A549 (cell line): Measurements from ENCODE around the gene LCAT. TPM values are rescaled to one million over a fixed set of nuclear protein-coding genes. Genes with fewer than 3 reads are reported as not detected.

Experiments
- ATAC-seq, 2 experiments: fragments of 200-7000 bp in 1 of 2; fragments of >200 bp in 1 of 2; cut with Nextera tagmentation in 1 of 2; cut with Tn5 transposase in 1 of 2; 3 replicates each; pipeline versions ENCODE4 v1.8.0 to v1.9.1; 2018 to 2020; ENCODE audit warnings: mild to moderate bottlenecking in 1 of 2, moderate library complexity in 1 of 2
- CTCF ChIA-PET: fragments of 300-600 bp; sonication (Branson Sonifier 250); formaldehyde crosslinking; extraction: SDS; loops from one replicate; lab custom pipeline; 2021; ENCODE audit warnings: antibody characterized with exemption, inconsistent platforms; lab: Yijun Ruan, JAX
- POLR2A ChIA-PET: fragments of 350-600 bp; formaldehyde crosslinking; extraction: SDS; loops from one replicate; lab custom pipeline; 2021; ENCODE audit warnings: antibody characterized with exemption, inconsistent platforms; lab: Yijun Ruan, JAX
- DNase-seq, 2 experiments: peaks; one replicate each; pipeline versions ENCODE4 v3.0.0 to v3.0.0-alpha.2; 2011 to 2016; ENCODE audit warnings: low read depth in 1 of 2, low spot score in 1 of 2
- FAIRE-seq: peaks from 2 replicates; lab custom pipeline; 2011; peaks lifted over from hg19 to GRCh38; lab: Jason Lieb, UNC
- H3K27ac ChIP-seq, 2 experiments: fragments of >200 bp; sonication (Bioruptor Twin); formaldehyde crosslinking; 3 replicates each; pipeline ENCODE4 v1.5.1; 2016 to 2017
- H3K4me1 ChIP-seq: fragments of >200 bp; sonication (Bioruptor Twin); formaldehyde crosslinking; 3 replicates; pipeline ENCODE4 v1.6.1; 2016
- H3K4me2 ChIP-seq: fragments of >200 bp; sonication (Bioruptor Twin); formaldehyde crosslinking; 3 replicates; pipeline ENCODE4 v1.6.1; 2016
- H3K4me3 ChIP-seq: fragments of >200 bp; sonication (Bioruptor Twin); formaldehyde crosslinking; 3 replicates; pipeline ENCODE4 v1.5.1; 2016
- H3K9me3 ChIP-seq: fragments of >200 bp; sonication (Bioruptor Twin); formaldehyde crosslinking; 3 replicates; pipeline ENCODE4 v1.6.1; 2016
- CBX2 ChIP-seq: fragments of 200-600 bp; sonication (generic); IDR thresholded peaks from 2 replicates; pipeline ENCODE4 v1.6.1; 2016; ENCODE audit warnings: low read depth, mild to moderate bottlenecking, borderline replicate concordance
- ESRRA ChIP-seq: fragments of 150-350 bp; IDR thresholded peaks from 2 replicates; pipeline ENCODE4 v1.6.1; 2014; ENCODE audit warnings: mild to moderate bottlenecking, low read length, borderline replicate concordance
- FOSB ChIP-seq: fragments of 250-450 bp; sonication (Bioruptor Pico); IDR thresholded peaks from 2 replicates; pipeline ENCODE4 v1.5.0; 2020; ENCODE audit warnings: mild to moderate bottlenecking, moderate library complexity
- FOXS1 ChIP-seq: fragments of 250-450 bp; sonication (Bioruptor Pico); IDR thresholded peaks from 2 replicates; pipeline ENCODE4 v1.5.0; 2020; ENCODE audit warnings: mild to moderate bottlenecking, moderate library complexity
- HOXB13 ChIP-seq: fragments of 250-450 bp; sonication (Bioruptor Pico); IDR thresholded peaks from 2 replicates; pipeline ENCODE4 v1.5.0; 2020; ENCODE audit warnings: low read depth, mild to moderate bottlenecking, moderate library complexity
- JUN ChIP-seq, 2 experiments: fragments of >200 bp; sonication (Bioruptor Twin); formaldehyde crosslinking; IDR thresholded peaks; 2 replicates in 1 of 2; 3 replicates in 1 of 2; pipeline ENCODE4 v1.6.1; 2016 to 2017
- MAFK ChIP-seq: fragments of 450-650 bp; IDR thresholded peaks from 2 replicates; pipeline ENCODE4 v1.6.1; 2014; ENCODE audit not compliant: partially characterized antibody
- MYC ChIP-seq: IDR thresholded peaks from 2 replicates; pipeline ENCODE4 v1.6.1; 2012; ENCODE audit warnings: mild to moderate bottlenecking, inconsistent platforms, low read length, improper control_type of control experiment, borderline replicate concordance
- RCOR1 ChIP-seq: fragments of 150-350 bp; IDR thresholded peaks from 2 replicates; pipeline ENCODE4 v1.6.1; 2014; ENCODE audit warnings: antibody characterized with exemption, low read length, low read depth
- WGBS: methylation state at CpG from one replicate; pipeline ENCODE4 v1.1.6; 2017; ENCODE audit errors: missing lambda C conversion rate; 5-methylcytosine and 5-hydroxymethylcytosine counted together
- polyA plus RNA-seq, 4 experiments: library from polyadenylated mRNA; depleted of rRNA in 3 of 4; stranded (reverse); fragments of >200 nt; fragmentation: RNase III in 1 of 4; extraction: RNeasy Plus Mini Kit Qiagen cat#74134 plus additional on column Dnase treatment in 1 of 4; gene quantifications; 2 replicates in 3 of 4; 3 replicates in 1 of 4; pipeline ENCODE4 v1.2.3, GENCODE V29; 2011 to 2017
- TF ChIP-seq, protein P1 (sequence below): fragments of 150-350 bp; IDR thresholded peaks from 2 replicates; pipeline ENCODE4 v1.6.1; 2014; ENCODE audit warnings: low read depth, mild to moderate bottlenecking, low read length
- TF ChIP-seq, protein P2 (sequence below): IDR thresholded peaks from 2 replicates; pipeline ENCODE4 v1.6.1; 2012
- TF ChIP-seq, protein P3 (sequence below): IDR thresholded peaks from 2 replicates; pipeline ENCODE4 v1.6.1; 2012; ENCODE audit warnings: low read depth, borderline replicate concordance
- TF ChIP-seq, protein P4 (sequence below): fragments of 250-450 bp; sonication (Bioruptor Pico); IDR thresholded peaks from 2 replicates; pipeline ENCODE4 v1.5.0; 2020; ENCODE audit warnings: low read depth, mild to moderate bottlenecking, moderate library complexity

LCAT gene
- polyA plus RNA-seq, 2 of the 4 experiments (the other 2 are of a cell fraction) = 1.7 to 8.4 TPM

DNA sequence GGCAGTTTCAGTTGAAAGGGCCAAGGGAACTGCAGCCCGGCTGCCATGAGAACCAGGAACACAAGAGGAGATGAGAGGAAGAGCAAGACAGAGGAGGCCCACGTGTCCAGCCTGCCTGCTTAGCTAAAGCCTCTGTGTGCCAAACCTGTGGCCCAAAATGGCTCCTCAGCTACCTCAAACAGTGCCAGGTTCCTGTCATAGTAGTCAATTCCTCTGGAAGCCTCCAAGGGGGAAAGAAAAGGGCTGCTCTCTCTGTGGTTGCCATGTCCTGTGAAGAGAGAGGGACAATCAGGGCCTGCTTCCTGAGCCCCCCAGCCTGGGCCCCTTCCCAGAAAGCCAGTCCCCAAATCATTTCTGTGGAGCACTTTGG is 19.4 kb upstream of the LCAT start:
- no peak for DNase-seq
- no peak for FAIRE-seq
- ChIA-PET CTCF (interaction anchor here (0.5 to 1.9 kb wide), 6 partner anchors 10 to 147 kb away, joined by 3 to 9 read pairs (median 3); no protein-coding TSS in a partner anchor), POLR2A (interaction anchor here (0.9 kb wide), 1 partner anchor 28 kb away, joined by 3 read pairs; no protein-coding TSS in a partner anchor)
- TF ChIP-seq CBX2 (no peak), RCOR1 (no peak), ESRRA (no peak)
- TF ChIP-seq, protein P1, sequence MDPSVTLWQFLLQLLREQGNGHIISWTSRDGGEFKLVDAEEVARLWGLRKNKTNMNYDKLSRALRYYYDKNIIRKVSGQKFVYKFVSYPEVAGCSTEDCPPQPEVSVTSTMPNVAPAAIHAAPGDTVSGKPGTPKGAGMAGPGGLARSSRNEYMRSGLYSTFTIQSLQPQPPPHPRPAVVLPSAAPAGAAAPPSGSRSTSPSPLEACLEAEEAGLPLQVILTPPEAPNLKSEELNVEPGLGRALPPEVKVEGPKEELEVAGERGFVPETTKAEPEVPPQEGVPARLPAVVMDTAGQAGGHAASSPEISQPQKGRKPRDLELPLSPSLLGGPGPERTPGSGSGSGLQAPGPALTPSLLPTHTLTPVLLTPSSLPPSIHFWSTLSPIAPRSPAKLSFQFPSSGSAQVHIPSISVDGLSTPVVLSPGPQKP = no peak
- no peak overlapping the region for H3K27ac ChIP-seq
- ATAC-seq = no peak
- WGBS = 98% methylated on average over 2 of the region's 2 CpGs
- H3K4me1 ChIP-seq = peaks cover 20% of the 10 kb centered on the region
- H3K9me3 ChIP-seq = no peaks in the 10 kb centered on the region
- no peak overlapping the region for H3K4me3 ChIP-seq
- no peak overlapping the region for H3K4me2 ChIP-seq

DNA sequence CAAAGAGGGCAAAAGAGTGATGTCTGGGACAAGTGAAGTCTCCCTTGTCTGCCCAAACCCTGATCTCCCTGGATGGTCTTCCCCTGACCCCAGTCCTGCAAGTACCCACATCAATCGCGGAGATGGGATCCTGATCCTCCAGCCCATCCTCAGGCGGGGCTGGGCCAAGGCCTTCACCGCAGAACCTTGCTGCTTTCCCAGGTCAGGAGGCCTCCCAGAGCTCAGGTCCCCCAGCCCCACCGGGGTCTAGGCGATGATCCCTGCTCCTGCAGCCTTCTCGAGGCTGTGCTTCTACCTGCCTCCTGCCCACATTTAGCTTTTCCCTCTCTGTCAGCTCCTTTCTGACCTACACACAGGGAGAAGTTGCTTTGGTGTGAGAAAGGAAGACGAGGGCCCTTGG is 18.2 kb upstream of the LCAT start:
- Histone ChIP-seq H3K9me3 (no peaks in the 10 kb centered on the region), H3K4me2 (no peak overlapping the region), H3K4me1 (peaks cover 16% of the 10 kb centered on the region), H3K4me3 (no peak overlapping the region), H3K27ac (no peak overlapping the region)
- FAIRE-seq = no peak
- ChIA-PET POLR2A (no interaction called here), CTCF (interaction anchor here (0.9 to 1.9 kb wide), 5 partner anchors 10 to 146 kb away, joined by 3 to 9 read pairs (median 3); no protein-coding TSS in a partner anchor)
- no peak for DNase-seq
- ATAC-seq = no peak
- no peak for TF ChIP-seq MAFK
- TF ChIP-seq, protein P2, sequence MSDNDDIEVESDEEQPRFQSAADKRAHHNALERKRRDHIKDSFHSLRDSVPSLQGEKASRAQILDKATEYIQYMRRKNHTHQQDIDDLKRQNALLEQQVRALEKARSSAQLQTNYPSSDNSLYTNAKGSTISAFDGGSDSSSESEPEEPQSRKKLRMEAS = no peak
- TF ChIP-seq JUN (IDR thresholded peaks at IDR 0.05) = no peak
- TF ChIP-seq FOSB (CRISPR knock-in tag) = no peak
- 92% methylated on average over 8 of the region's 8 CpGs for WGBS

DNA sequence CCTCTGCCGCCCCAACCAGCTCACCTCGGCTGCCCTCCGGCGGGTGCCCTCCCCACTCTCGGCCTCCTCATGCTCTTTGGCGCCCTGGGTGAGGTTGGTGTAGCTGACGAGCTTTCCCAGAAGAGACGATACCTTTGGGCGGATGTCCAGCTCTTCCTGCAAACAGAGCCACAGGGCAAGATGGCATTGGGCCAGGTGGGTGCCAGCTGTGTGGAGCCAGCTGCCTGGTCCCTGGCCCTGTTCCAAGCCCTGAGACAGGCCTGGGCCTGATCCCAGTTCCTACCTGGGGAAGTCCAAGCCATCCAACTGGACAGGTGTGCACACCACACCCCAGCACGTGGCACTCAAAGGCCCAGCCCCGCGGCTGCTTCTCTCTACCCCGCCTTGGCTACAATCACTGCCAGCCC is 17.6 kb upstream of the LCAT start:
- Histone ChIP-seq H3K4me3 (no peak overlapping the region), H3K27ac (no peak overlapping the region), H3K4me1 (peaks cover 10% of the 10 kb centered on the region), H3K9me3 (no peaks in the 10 kb centered on the region), H3K4me2 (no peak overlapping the region)
- ChIA-PET CTCF (interaction anchor here (1.6 to 1.9 kb wide), 2 partner anchors 9 to 145 kb away, joined by 4 to 6 read pairs; no protein-coding TSS in a partner anchor), POLR2A (no interaction called here)
- DNase-seq (no peak), FAIRE-seq (no peak), ATAC-seq (no peak)
- 89% methylated on average over 13 of the region's 13 CpGs for WGBS
- no peak for TF ChIP-seq MYC

DNA sequence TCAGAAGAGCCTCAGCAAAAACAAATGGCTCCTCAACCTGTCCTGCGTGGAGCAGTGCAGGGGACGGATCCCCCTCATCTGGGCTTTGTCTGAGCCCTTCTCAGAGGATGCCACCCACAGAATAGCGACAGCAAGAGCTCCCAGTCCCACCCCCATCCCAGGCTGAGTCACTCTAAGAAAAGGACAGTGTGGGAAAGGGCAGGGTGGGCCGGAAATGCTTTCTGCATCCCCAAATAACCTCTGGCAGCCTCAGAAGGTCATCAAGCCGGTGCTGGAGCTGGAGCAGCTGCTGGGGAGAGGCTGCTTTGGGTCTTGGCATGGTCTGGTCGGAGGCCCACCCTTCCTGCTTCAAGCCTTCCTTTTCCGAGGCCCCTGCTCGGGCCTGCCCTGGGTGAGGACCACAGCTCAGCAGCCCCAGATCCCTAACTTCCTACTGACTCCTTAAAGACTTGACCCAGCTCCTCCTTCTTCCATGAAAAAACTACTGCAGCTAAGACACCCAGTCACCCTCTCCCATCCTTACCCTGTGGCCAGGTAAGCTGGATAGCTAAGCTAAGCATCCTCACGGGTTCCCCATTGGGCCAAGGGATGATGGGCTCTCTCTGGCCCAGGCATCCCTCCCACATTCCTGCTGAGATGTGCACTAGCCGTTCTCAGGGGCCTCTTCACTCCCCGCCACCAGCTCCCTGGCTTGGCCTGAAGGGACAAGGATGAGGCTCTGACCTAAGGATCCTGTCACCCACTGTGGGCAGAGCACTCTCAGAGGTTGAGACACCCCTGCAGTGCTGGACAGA is 15.8 kb upstream of the LCAT start:
- no peak for DNase-seq
- CTCF ChIA-PET = interaction anchor here (1.0 to 1.9 kb wide), 7 partner anchors 10 to 143 kb away, joined by 3 to 6 read pairs (median 4); no protein-coding TSS in a partner anchor

More for the DNA sequence above, 15.8 kb upstream of the LCAT start:
- no peak overlapping the region for H3K27ac ChIP-seq
- H3K4me2 ChIP-seq = no peak overlapping the region
- H3K4me3 ChIP-seq = no peak overlapping the region
- FAIRE-seq (no peak), ATAC-seq (no peak; a peak in 1 of 6 replicates)
- TF ChIP-seq, protein P3, sequence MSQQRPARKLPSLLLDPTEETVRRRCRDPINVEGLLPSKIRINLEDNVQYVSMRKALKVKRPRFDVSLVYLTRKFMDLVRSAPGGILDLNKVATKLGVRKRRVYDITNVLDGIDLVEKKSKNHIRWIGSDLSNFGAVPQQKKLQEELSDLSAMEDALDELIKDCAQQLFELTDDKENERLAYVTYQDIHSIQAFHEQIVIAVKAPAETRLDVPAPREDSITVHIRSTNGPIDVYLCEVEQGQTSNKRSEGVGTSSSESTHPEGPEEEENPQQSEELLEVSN = no peak
- TF ChIP-seq HOXB13 (CRISPR knock-in tag) = no peak
- TF ChIP-seq FOXS1 = no peak
- TF ChIP-seq, protein P4, sequence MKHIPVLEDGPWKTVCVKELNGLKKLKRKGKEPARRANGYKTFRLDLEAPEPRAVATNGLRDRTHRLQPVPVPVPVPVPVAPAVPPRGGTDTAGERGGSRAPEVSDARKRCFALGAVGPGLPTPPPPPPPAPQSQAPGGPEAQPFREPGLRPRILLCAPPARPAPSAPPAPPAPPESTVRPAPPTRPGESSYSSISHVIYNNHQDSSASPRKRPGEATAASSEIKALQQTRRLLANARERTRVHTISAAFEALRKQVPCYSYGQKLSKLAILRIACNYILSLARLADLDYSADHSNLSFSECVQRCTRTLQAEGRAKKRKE (CRISPR knock-in tag) = no peak
- H3K9me3 ChIP-seq = no peaks in the 10 kb centered on the region
- WGBS = 86% methylated on average over 11 of the region's 11 CpGs
- POLR2A ChIA-PET = no interaction called here
- H3K4me1 ChIP-seq = no peaks in the 10 kb centered on the region
